KMS-11 (cell line): ENCODE data around the gene NUDCD3.

Experiments used
- H2AFZ ChIP-seq: fragments of 200-600 bp; sonication (generic); 2 replicates; pipeline ENCODE4 v1.6.1; 2016; ENCODE audit warnings: antibody characterized with exemption, mixed run types, low read depth
- H3K27ac ChIP-seq: fragments of 200-600 bp; sonication (generic); 2 replicates; pipeline ENCODE4 v1.6.1; 2016; ENCODE audit warnings: mild to moderate bottlenecking, mixed run types
- H3K27me3 ChIP-seq: fragments of 200-600 bp; sonication (generic); 2 replicates; pipeline ENCODE4 v1.6.1; 2017; ENCODE audit warnings: mild to moderate bottlenecking, low read depth, mixed run types, moderate library complexity; ENCODE audit not compliant: insufficient read depth
- H3K36me3 ChIP-seq: fragments of 200-600 bp; sonication (generic); 2 replicates; pipeline ENCODE4 v1.6.1; 2017; ENCODE audit warnings: mild to moderate bottlenecking, mixed run types; ENCODE audit not compliant: insufficient read depth
- H3K4me1 ChIP-seq: fragments of 200-600 bp; sonication (generic); 2 replicates; pipeline ENCODE4 v1.6.1; 2016; ENCODE audit warnings: mild to moderate bottlenecking, low read depth, mixed run types; ENCODE audit not compliant: poor library complexity, severe bottlenecking
- H3K4me2 ChIP-seq: fragments of 200-600 bp; sonication (generic); 2 replicates; pipeline ENCODE4 v1.7.0; 2016; ENCODE audit warnings: mild to moderate bottlenecking, mixed run types
- H3K4me3 ChIP-seq: fragments of 200-600 bp; sonication (generic); IDR thresholded peaks from 2 replicates; pipeline ENCODE4 v1.6.1; 2017; ENCODE audit warnings: low read depth, low read length, mixed read lengths; ENCODE audit not compliant: insufficient read depth
- H3K79me2 ChIP-seq: fragments of 200-600 bp; sonication (generic); 2 replicates; pipeline ENCODE4 v1.6.1; 2016; ENCODE audit warnings: low read depth, mixed run types; ENCODE audit not compliant: insufficient read depth
- H3K9ac ChIP-seq: fragments of 200-600 bp; sonication (generic); 2 replicates; pipeline ENCODE4 v1.6.1; 2016; ENCODE audit warnings: mild to moderate bottlenecking, mixed run types
- H4K20me1 ChIP-seq: fragments of 200-600 bp; sonication (generic); 2 replicates; pipeline ENCODE4 v1.6.1; 2016; ENCODE audit warnings: mild to moderate bottlenecking, mixed run types; ENCODE audit not compliant: insufficient read depth
- TF ChIP-seq, protein P1 (sequence below): fragments of 200-600 bp; sonication (generic); conservative IDR thresholded peaks from 2 replicates; pipeline ENCODE4 v1.6.1; 2017; ENCODE audit warnings: low read depth, mild to moderate bottlenecking, antibody characterized with exemption, low read length, moderate library complexity, mixed read lengths

The NUDCD3 gene

DNA sequence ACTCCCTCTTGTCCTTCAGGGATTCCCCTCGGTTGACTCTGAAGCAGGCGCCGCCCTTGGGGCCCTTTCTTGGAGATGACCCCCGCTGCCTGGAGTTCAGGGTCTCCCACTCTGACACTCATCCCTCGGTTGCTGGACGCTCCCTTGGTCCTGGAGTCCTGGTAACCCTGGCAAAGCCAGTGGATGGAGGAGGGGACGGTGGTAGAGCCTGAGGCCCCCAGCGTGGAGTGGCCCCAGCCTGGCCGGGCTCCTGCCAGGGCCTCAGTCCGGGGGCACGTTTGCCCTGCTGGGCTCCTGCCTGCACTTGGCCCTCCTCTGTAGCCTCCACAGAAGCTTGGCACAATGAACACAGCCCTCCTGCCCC lies 155.7 kb downstream of the NUDCD3 start:
- Histone ChIP-seq H4K20me1 (no peaks in the 10 kb centered on the region), H3K4me1 (no peaks in the 10 kb centered on the region), H3K27me3 (no peaks in the 10 kb centered on the region), H3K4me3 (no peak overlapping the region), H3K79me2 (no peaks in the 10 kb centered on the region), H2AFZ (no peak overlapping the region), H3K27ac (no peak overlapping the region), H3K9ac (no peak overlapping the region), H3K36me3 (no peaks in the 10 kb centered on the region), H3K4me2 (no peak overlapping the region)
- TF ChIP-seq, protein P1, sequence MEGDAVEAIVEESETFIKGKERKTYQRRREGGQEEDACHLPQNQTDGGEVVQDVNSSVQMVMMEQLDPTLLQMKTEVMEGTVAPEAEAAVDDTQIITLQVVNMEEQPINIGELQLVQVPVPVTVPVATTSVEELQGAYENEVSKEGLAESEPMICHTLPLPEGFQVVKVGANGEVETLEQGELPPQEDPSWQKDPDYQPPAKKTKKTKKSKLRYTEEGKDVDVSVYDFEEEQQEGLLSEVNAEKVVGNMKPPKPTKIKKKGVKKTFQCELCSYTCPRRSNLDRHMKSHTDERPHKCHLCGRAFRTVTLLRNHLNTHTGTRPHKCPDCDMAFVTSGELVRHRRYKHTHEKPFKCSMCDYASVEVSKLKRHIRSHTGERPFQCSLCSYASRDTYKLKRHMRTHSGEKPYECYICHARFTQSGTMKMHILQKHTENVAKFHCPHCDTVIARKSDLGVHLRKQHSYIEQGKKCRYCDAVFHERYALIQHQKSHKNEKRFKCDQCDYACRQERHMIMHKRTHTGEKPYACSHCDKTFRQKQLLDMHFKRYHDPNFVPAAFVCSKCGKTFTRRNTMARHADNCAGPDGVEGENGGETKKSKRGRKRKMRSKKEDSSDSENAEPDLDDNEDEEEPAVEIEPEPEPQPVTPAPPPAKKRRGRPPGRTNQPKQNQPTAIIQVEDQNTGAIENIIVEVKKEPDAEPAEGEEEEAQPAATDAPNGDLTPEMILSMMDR, result no peak

- Histone ChIP-seq H3K4me2 (no peak overlapping the region), H4K20me1 (no peaks in the 10 kb centered on the region), H3K36me3 (no peaks in the 10 kb centered on the region), H3K4me1 (no peaks in the 10 kb centered on the region), H3K9ac (no peak overlapping the region), H3K27ac (no peak overlapping the region), H3K79me2 (no peaks in the 10 kb centered on the region), H3K27me3 (no peaks in the 10 kb centered on the region), H3K4me3 (no peak overlapping the region), H2AFZ (no peak overlapping the region)
- TF ChIP-seq, protein P1, result no peak
Observed at GRCh38 chr7:44333911-44334733, 156.3 kb downstream of the NUDCD3 start.

GRCh38 chr7:44331682-44332081 lies 158.8 kb downstream of the NUDCD3 start:
- Histone ChIP-seq H3K9ac (no peak overlapping the region), H3K27me3 (no peaks in the 10 kb centered on the region), H3K4me1 (no peaks in the 10 kb centered on the region), H3K36me3 (no peaks in the 10 kb centered on the region), H3K4me2 (no peak overlapping the region), H3K27ac (no peak overlapping the region), H3K79me2 (no peaks in the 10 kb centered on the region), H2AFZ (no peak overlapping the region), H4K20me1 (no peaks in the 10 kb centered on the region), H3K4me3 (no peak overlapping the region)
- TF ChIP-seq, protein P1, result no peak

DNA sequence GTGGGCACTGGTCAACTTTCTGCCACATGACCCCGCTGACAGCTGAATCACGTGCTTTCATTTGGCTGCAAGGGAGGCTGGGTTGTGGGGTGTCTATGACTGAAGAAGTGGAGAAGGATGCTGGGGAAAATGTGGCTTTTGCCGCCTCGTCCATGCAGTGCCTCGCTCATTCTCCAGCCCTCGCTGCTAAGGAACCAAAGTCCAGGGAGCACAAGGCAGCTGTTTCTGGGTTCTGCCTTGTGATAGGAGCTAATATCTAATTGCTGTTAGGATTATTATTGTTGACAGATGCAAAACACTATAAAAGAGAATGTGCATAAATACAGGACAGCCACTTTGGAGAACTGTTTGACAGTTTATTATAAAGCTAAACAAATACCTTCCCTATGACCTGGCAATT lies 160.1 kb downstream of the NUDCD3 start:
- no peak overlapping the region for H3K4me2 ChIP-seq
- no peak overlapping the region for H3K9ac ChIP-seq
- no peaks in the 10 kb centered on the region for H4K20me1 ChIP-seq
- no peaks in the 10 kb centered on the region for H3K79me2 ChIP-seq
- no peaks in the 10 kb centered on the region for H3K4me1 ChIP-seq
- no peak overlapping the region for H3K27ac ChIP-seq
- no peaks in the 10 kb centered on the region for H3K36me3 ChIP-seq
- H2AFZ ChIP-seq, result no peak overlapping the region
- TF ChIP-seq, protein P1, result no peak
- H3K4me3 ChIP-seq, result no peak overlapping the region
- no peaks in the 10 kb centered on the region for H3K27me3 ChIP-seq
